ENCODE data around the gene KLHDC8A.

DNA sequence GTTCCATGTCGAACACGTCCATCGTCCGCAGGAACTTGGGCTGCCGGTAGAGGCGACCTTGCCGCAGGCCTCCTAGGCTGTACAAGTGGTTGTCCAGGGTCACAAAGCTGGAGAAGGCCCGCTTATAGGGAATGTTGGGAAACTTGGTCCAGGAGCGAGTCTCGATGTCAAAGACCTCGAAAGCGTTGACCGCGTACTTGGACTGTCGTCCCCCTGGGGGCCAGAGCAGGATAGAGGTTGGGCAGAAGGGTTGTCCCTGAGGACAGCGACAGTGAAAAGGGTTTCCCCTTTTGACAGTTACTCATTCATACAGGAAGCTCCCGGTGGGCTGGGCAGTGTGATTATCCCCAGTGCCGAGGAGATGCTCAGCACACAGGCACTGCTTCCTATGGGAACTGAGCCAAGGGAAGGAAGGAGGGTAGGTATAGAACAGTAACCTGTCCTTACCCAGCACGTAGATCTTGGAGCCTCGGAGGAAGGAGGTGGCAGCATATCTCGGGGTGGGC, 17.5 kb downstream of the KLHDC8A start:
- TF ChIP-seq EZH2 (IDR thresholded peaks at IDR 0.05; ENCODE audit: borderline replicate concordance, low read depth, low read length, poor library complexity, severe bottlenecking): no peak
- TF ChIP-seq, protein P1, sequence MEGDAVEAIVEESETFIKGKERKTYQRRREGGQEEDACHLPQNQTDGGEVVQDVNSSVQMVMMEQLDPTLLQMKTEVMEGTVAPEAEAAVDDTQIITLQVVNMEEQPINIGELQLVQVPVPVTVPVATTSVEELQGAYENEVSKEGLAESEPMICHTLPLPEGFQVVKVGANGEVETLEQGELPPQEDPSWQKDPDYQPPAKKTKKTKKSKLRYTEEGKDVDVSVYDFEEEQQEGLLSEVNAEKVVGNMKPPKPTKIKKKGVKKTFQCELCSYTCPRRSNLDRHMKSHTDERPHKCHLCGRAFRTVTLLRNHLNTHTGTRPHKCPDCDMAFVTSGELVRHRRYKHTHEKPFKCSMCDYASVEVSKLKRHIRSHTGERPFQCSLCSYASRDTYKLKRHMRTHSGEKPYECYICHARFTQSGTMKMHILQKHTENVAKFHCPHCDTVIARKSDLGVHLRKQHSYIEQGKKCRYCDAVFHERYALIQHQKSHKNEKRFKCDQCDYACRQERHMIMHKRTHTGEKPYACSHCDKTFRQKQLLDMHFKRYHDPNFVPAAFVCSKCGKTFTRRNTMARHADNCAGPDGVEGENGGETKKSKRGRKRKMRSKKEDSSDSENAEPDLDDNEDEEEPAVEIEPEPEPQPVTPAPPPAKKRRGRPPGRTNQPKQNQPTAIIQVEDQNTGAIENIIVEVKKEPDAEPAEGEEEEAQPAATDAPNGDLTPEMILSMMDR (conservative IDR thresholded peaks at IDR 0.05; ENCODE audit: low read depth, low read length): no peak
